HUES64 (cell line): ENCODE measurements around the gene INSIG2.

Experiments used
- H3K27ac ChIP-seq: 2 replicates; pipeline ENCODE4 v1.7.0; 2013; ENCODE audit warnings: low read depth, low read length, inconsistent platforms
- H3K27me3 ChIP-seq: 2 replicates; pipeline ENCODE4 v1.6.1; 2013; ENCODE audit warnings: mild to moderate bottlenecking, low read length; ENCODE audit not compliant: insufficient read depth
- H3K36me3 ChIP-seq: 2 replicates; pipeline ENCODE4 v1.6.1; 2013; ENCODE audit warnings: mild to moderate bottlenecking, low read length; ENCODE audit not compliant: insufficient read depth
- H3K4me1 ChIP-seq: 2 replicates; pipeline ENCODE4 v1.6.1; 2013; ENCODE audit warnings: mild to moderate bottlenecking, low read length, moderate library complexity; ENCODE audit not compliant: insufficient read depth
- H3K4me3 ChIP-seq: 2 replicates; pipeline ENCODE4 v1.5.1; 2013; ENCODE audit warnings: mild to moderate bottlenecking, low read length, moderate library complexity
- H3K9ac ChIP-seq: 2 replicates; pipeline ENCODE4 v1.6.1; 2013; ENCODE audit warnings: mild to moderate bottlenecking, low read depth, low read length
- H3K9me3 ChIP-seq: 2 replicates; pipeline ENCODE4 v1.6.1; 2013; ENCODE audit warnings: low read depth, low read length; ENCODE audit not compliant: insufficient read depth
- WGBS: fragments of 150-250, 120-280 bp; methylation state at CpG from one replicate; pipeline ENCODE4 v1.1.7; 2013; ENCODE audit warnings: missing lambda C conversion rate; 5-methylcytosine and 5-hydroxymethylcytosine counted together

INSIG2 gene

GRCh38 chr2:118121101-118121500, 32.8 kb downstream of the INSIG2 start:
- H3K9ac ChIP-seq, result no peak overlapping the region
- no peaks in the 10 kb centered on the region for H3K9me3 ChIP-seq
- H3K4me3 ChIP-seq, result no peak overlapping the region
- H3K27me3 ChIP-seq, result no peaks in the 10 kb centered on the region
- no peaks in the 10 kb centered on the region; the same call in 1 of the 2 replicates for H3K4me1 ChIP-seq
- no peaks in the 10 kb centered on the region for H3K36me3 ChIP-seq
- no peak overlapping the region for H3K27ac ChIP-seq

- Histone ChIP-seq H3K9ac (no peak overlapping the region), H3K4me1 (no peaks in the 10 kb centered on the region), H3K9me3 (no peaks in the 10 kb centered on the region), H3K36me3 (no peaks in the 10 kb centered on the region), H3K4me3 (no peak overlapping the region), H3K27me3 (no peaks in the 10 kb centered on the region), H3K27ac (no peak overlapping the region)
- WGBS, result 82% methylated on average over 2 of the region's 2 CpGs
Observed at GRCh38 chr2:118121986-118122524, 33.8 kb downstream of the INSIG2 start.

GRCh38 chr2:118122594-118123281, 34.5 kb downstream of the INSIG2 start:
- 79% methylated on average over 2 of the region's 2 CpGs for WGBS
- H3K9ac ChIP-seq, result no peak overlapping the region

DNA sequence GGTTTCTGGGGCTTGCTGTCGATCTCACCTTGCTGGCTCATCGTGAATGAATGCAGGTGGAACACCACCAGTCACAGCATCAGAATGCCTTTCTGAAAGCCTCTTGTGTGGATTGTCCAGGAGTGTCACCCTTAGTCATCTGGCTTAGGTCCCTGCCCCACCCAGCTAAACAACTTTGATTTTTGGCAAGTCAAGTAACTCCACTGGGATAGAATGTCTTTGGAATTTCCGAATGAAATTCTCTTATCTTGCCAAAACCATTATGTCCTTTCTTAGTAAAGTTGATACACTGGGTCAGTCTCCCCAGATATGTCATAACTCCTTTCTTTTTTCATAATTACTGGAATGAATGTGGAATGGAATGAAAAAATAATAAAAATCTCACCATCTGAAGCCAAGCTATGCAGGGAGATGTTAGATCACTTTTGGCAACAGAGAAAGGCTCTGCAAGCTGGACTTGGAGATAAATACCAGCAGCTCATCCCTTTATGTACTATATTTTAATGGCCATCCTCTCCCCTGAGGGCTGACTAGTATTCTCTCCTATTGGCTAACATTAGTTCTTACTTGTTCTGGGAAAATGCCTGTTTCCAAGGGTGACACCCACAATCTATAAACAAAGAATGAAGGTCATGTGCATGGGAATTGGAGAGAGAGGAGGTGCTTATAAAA, 35.4 kb downstream of the INSIG2 start:
- H3K27me3 ChIP-seq, result no peaks in the 10 kb centered on the region
- H3K9me3 ChIP-seq, result no peaks in the 10 kb centered on the region
- no peak overlapping the region for H3K27ac ChIP-seq
- no peaks in the 10 kb centered on the region for H3K36me3 ChIP-seq
- WGBS, result 89% methylated on average over 3 of the region's 3 CpGs
- H3K4me1 ChIP-seq, result no peaks in the 10 kb centered on the region
- H3K9ac ChIP-seq, result no peak overlapping the region
- no peak overlapping the region for H3K4me3 ChIP-seq

More at GRCh38 chr2:118122594-118123281, 34.5 kb downstream of the INSIG2 start:
- no peak overlapping the region for H3K27ac ChIP-seq
- H3K27me3 ChIP-seq, result no peaks in the 10 kb centered on the region
- no peak overlapping the region for H3K4me3 ChIP-seq
- H3K36me3 ChIP-seq, result no peaks in the 10 kb centered on the region
- no peaks in the 10 kb centered on the region for H3K9me3 ChIP-seq
- H3K4me1 ChIP-seq, result no peaks in the 10 kb centered on the region

GRCh38 chr2:118124288-118124891, 36.1 kb downstream of the INSIG2 start:
- no peak overlapping the region for H3K27ac ChIP-seq
- H3K4me3 ChIP-seq, result no peak overlapping the region
- no peaks in the 10 kb centered on the region for H3K4me1 ChIP-seq
- H3K9me3 ChIP-seq, result no peaks in the 10 kb centered on the region
- H3K36me3 ChIP-seq, result no peaks in the 10 kb centered on the region
- H3K9ac ChIP-seq, result no peak overlapping the region
- H3K27me3 ChIP-seq, result no peaks in the 10 kb centered on the region
- WGBS, result 94% methylated on average over 8 of the region's 8 CpGs

DNA sequence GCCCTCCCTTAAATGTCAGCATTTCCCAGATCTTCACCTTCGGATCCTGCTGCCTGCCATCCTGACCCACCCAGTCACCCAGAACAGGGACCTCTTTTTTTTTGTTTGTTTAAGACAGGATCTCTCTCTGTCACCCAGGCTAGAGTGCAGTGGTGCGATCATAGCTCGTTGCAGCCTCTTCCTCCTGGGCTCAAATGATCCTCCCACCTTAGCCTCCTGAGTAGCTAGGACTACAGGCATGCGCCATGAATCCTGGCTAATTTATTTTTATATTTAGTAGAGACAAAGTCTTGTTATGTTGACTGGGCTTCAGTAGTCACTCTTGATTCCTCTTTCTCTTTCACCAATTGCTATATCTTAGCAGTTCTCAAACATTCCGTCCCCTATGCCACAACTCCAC, 39.0 kb downstream of the INSIG2 start:
- Histone ChIP-seq H3K36me3 (no peaks in the 10 kb centered on the region), H3K4me3 (no peak overlapping the region), H3K4me1 (no peaks in the 10 kb centered on the region), H3K9ac (no peak overlapping the region), H3K9me3 (no peaks in the 10 kb centered on the region), H3K27me3 (no peaks in the 10 kb centered on the region), H3K27ac (no peak overlapping the region)
- WGBS, result 88% methylated on average over 4 of the region's 5 CpGs

DNA sequence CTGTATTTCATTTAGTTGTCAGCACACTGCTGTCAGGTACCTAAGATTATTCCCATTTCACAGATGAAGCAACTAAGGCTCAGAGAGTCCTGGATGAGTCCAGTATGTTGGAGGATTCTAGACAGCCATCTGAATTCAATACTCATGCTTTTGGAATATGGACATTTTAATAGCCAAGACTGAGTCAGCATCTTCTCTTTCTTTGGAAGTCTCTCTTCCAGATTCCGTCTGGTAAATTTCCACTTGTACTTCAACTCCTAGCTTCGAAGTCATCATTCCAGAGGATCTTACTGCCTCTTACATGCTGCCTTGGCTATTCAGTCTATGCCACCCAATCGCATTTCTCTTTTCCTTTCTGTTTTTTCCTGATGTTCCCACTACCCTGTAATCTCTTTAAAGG, 40.6 kb downstream of the INSIG2 start:
- no peaks in the 10 kb centered on the region for H3K36me3 ChIP-seq
- no peak overlapping the region for H3K27ac ChIP-seq
- 93% methylated on average over 3 of the region's 3 CpGs for WGBS
- H3K4me1 ChIP-seq, result no peaks in the 10 kb centered on the region
- no peaks in the 10 kb centered on the region for H3K9me3 ChIP-seq
- H3K4me3 ChIP-seq, result no peak overlapping the region
- H3K9ac ChIP-seq, result no peak overlapping the region
- no peaks in the 10 kb centered on the region for H3K27me3 ChIP-seq

DNA sequence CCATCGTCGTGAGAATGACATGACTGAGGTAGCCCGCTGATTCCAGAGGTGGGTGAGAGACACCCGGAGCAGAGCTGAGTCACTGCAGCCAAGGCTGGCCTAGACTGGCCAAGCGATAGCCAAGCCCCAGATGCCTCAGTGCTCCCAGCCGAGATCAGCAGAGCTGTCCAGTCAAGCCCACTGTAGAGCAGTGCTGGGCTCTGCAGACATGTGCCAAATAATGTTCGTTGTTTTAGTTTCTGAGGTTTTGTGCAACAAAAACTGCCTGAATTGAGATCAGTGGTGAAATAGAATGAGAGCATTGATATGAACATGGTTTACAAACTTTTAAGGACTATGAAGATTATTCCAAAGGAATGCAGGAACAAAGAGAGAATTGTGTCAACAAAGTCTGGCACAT, 42.1 kb downstream of the INSIG2 start:
- no peaks in the 10 kb centered on the region for H3K9me3 ChIP-seq
- H3K4me3 ChIP-seq, result no peak overlapping the region
- 91% methylated on average over 7 of the region's 7 CpGs for WGBS

DNA sequence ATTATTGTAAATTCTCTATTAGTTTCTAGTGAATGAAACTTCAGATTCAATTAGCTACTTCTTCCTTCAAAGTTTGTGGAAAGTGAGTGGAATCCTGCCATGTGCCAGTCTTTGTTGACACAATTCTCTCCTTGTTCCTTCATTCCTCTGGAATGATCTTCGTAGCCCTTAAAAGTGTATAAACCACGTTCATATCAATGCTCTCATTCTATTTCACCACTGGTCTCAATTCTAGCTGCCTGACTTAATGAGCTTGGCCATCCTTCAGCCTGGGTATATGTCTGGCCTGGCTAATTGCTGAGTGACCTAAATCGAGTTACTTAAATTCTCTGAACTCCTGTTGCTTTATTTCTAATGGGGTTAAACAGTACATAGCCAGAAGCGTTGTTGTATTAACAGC, 43.5 kb downstream of the INSIG2 start:
- H3K27ac ChIP-seq, result no peak overlapping the region
- WGBS, result 92% methylated on average over 4 of the region's 4 CpGs
- no peaks in the 10 kb centered on the region for H3K27me3 ChIP-seq
- no peak overlapping the region for H3K9ac ChIP-seq
- H3K4me3 ChIP-seq, result no peak overlapping the region
- no peaks in the 10 kb centered on the region for H3K4me1 ChIP-seq
- H3K9me3 ChIP-seq, result no peaks in the 10 kb centered on the region
- H3K36me3 ChIP-seq, result no peaks in the 10 kb centered on the region

More for the DNA sequence above, 42.1 kb downstream of the INSIG2 start:
- H3K9ac ChIP-seq, result no peak overlapping the region
- no peaks in the 10 kb centered on the region for H3K4me1 ChIP-seq
- no peak overlapping the region for H3K27ac ChIP-seq
- no peaks in the 10 kb centered on the region for H3K27me3 ChIP-seq
- no peaks in the 10 kb centered on the region for H3K36me3 ChIP-seq

DNA sequence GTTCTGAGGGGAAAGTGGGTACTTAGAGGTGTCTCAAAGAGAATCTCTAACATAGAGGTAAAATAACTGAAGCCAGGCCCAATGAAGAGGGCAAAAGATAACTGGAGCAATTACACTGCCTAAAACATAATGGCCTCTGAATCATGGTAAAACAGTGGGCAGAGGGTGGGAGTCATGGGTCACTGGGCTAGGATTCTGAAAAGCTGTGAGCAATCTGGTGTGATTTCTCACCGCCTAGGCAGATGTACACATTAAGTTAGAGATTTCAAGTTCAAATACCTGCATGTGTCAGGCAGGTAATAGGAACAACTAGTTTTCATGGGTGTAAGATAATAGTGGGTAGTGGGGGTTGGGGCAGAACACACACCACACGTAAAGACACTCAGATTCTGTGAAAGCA, 45.6 kb downstream of the INSIG2 start:
- Histone ChIP-seq H3K9me3 (no peaks in the 10 kb centered on the region), H3K4me1 (no peaks in the 10 kb centered on the region), H3K4me3 (no peak overlapping the region), H3K36me3 (no peaks in the 10 kb centered on the region), H3K9ac (no peak overlapping the region), H3K27me3 (no peaks in the 10 kb centered on the region), H3K27ac (no peak overlapping the region)
- WGBS, result 93% methylated on average over 2 of the region's 2 CpGs

GRCh38 chr2:118134650-118135049, 46.4 kb downstream of the INSIG2 start:
- Histone ChIP-seq H3K27me3 (no peaks in the 10 kb centered on the region), H3K9me3 (no peaks in the 10 kb centered on the region), H3K4me3 (no peak overlapping the region), H3K9ac (no peak overlapping the region), H3K36me3 (no peaks in the 10 kb centered on the region), H3K27ac (no peak overlapping the region), H3K4me1 (no peaks in the 10 kb centered on the region)
- 96% methylated on average over 5 of the region's 6 CpGs for WGBS
